ENCODE data around the gene SMARCC1.

DNA sequence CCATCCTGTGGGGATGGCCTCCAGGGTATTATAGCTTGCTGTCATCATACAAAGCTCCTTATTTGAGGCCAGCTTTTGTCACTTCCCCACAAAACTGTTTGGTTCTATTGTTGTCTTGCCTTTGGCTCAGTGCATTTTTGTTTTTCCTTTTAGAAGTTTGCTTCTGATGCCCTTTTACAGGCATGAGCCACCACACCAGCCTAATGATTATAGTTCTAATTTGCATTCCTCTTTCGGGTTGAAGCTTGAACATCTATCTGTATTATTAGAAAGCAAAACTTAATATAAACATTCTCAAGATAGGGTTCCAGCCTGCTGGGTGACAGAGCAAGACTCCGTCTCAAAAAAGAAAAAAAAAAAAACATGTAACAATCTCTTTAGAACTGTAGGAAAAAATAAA is 39.8 kb downstream of the SMARCC1 start:
- TF ChIP-seq, protein P1, sequence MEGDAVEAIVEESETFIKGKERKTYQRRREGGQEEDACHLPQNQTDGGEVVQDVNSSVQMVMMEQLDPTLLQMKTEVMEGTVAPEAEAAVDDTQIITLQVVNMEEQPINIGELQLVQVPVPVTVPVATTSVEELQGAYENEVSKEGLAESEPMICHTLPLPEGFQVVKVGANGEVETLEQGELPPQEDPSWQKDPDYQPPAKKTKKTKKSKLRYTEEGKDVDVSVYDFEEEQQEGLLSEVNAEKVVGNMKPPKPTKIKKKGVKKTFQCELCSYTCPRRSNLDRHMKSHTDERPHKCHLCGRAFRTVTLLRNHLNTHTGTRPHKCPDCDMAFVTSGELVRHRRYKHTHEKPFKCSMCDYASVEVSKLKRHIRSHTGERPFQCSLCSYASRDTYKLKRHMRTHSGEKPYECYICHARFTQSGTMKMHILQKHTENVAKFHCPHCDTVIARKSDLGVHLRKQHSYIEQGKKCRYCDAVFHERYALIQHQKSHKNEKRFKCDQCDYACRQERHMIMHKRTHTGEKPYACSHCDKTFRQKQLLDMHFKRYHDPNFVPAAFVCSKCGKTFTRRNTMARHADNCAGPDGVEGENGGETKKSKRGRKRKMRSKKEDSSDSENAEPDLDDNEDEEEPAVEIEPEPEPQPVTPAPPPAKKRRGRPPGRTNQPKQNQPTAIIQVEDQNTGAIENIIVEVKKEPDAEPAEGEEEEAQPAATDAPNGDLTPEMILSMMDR (IDR thresholded peaks at IDR 0.05; ENCODE audit: poor library complexity): no peak
- TF ChIP-seq EZH2 (IDR thresholded peaks at IDR 0.05; ENCODE audit: borderline replicate concordance): no peak
